GM21360 (cell line): ENCODE measurements around the gene TRAPPC10.

ENCODE experiments used
- ATAC-seq: cut with Tn5 transposase; IDR thresholded peaks from one replicate; pipeline ENCODE4 v1.9.1; 2021; ENCODE audit warnings: mild to moderate bottlenecking, moderate library complexity; ENCODE audit not compliant: unreplicated experiment

TRAPPC10 gene

DNA sequence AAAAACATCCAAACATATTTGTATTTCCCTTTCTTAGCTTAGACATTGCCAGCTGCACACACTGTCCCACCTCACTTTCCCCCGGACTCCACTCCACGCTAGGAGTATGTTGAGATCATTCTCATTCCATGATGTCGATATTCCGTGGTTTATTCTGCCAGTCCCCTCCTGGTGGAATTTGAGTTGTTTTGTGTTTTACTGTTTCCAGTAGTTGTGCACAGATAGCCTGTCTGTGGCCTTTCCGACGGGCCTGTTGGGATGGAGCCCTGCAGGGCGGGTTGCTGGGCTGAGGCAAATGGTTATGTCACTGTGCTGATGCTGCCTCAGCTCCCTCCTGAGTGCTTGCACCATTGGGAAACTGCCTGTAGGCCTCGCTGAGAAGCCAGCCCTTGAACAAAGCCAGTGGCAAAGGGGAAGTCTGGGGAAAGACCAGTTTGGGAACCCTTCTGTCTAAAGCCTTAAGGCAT lies 12.8 kb downstream of the TRAPPC10 start:
- no peak for ATAC-seq

DNA sequence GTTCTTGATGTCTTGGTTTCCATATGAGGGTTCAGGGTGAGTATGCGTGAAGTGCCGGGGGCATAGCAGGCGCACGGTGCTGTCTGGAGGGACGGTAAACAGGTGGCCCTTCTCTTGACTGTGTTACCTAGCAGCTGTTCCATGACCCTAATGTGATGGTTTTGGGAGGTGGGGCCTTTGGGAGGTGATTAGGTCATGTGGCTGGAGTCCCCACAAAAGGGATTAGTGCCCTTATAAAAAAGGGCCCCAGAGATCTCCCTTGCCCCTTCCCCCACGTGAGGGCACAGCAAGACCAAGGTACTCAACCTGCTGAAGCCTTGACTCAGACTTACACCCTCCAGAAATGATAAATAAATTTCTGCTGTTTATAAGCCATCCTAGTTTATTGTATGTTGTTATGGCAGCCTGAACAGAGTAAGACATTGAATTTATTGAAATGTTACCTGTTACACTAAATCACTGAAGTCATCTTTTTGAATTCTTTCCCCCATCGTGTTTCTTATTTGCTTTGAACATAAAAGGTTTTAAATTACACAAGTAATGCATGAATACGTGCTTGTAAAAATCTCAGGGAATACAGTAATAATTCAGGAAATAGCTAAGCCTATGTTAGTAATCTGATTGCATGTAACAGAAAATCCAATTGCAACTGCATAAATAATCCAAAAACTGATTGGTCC lies 15.6 kb downstream of the TRAPPC10 start:
- ATAC-seq = no peak

DNA sequence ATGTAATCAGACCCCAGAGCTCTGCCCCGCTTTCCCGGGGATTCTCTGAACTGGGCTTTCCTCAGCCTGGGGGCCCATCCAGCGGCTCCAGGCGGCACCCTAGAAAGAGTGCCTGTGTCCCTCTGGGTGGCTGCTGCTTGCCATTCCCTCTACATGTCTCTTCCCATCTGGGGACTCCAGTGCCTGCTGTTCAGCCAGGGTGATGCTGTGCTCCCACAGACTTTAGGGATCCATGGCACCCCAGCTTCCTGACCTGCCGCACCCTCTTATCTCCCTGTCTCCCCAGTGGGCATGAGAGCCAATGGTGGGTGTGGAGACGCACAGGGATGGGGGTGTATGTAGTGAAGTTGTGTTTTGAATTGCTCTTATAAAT lies 16.2 kb downstream of the TRAPPC10 start:
- no peak for ATAC-seq

DNA sequence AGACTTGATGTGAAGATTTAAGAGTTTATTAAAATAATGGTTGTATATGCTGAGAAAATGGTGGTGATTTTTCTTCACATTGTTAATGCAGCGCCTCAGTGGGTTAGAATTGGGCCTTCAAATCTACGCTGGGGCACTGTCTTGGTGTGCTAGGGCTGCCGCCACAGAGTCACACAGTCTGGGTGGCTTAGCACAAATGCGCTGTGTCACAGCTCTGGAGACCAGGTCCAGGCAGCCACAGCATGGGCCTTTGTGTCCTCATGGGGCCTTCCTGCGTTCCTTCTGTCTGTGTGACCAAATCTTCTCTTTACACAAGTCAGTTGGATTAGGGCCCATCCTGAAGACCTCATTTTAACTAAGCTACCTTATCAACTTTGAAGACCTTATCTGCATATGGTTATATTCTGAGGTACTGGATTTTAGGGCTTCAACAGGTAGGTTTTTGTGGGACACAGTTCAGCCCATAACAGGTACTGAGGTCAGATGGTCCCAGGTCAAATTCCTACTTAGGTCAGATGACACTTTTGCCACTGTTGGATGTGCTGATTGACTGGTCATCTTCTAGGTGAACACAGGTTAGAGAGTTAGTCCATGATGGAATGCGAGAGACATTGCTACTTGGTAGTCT lies 17.5 kb downstream of the TRAPPC10 start:
- no peak for ATAC-seq

DNA sequence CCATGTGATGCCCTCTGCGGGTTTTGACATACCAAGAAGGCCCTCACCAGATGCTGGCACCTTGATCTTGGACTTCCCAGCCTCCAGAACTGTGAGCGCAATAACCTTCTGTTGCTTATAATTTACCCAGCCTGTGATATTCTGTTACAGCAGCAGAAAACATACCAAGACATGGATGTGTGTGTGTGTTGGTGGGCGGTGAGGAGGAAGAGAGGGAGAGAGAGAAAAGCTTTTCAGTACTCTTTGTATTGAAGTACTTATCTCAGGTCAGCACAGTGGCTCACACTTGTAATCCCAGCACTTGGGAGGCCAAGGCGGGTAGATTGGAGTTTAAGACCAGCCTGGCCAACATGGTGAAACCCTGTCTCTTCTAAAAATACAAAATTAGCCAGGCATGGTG lies 23.1 kb downstream of the TRAPPC10 start:
- ATAC-seq = no peak

DNA sequence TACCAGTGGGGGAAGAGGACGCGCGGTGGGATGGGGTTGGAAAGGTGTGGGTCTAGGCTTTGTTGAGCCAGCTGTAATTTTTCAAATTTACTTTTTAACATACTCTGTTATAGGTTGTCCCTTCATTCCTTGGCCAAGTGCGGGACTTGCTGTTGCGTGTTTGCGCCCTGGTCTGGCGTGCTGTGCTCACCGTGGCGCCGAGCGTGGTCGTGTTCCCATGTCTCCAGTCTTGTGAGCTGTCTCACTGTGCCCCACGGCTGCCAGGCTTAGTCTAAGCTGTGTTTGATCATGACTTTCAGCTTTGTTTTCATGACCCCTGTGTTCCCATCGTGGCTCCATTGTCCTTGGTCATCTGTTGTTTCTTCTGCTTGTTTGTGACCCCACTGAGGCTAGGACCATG lies 26.0 kb downstream of the TRAPPC10 start:
- no peak for ATAC-seq

DNA sequence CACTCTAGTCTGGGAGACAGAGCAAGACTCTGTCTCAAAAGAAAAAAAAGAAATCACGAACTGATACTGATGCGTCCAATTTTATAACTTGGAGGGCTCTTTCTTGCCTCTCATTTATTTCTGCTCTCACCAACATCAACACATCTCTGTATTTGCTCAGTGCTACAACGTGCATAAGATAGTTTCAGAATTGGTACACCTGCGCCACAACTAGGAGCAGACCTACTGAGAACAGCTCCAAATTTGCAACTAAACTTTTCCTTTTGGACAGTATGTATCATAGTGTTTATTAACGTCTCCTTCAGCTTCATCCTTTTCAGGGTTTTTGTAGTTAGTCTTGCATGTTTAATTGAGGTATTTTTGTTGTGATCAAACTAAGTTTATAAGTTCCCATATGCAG lies 27.7 kb downstream of the TRAPPC10 start:
- ATAC-seq = no peak

DNA sequence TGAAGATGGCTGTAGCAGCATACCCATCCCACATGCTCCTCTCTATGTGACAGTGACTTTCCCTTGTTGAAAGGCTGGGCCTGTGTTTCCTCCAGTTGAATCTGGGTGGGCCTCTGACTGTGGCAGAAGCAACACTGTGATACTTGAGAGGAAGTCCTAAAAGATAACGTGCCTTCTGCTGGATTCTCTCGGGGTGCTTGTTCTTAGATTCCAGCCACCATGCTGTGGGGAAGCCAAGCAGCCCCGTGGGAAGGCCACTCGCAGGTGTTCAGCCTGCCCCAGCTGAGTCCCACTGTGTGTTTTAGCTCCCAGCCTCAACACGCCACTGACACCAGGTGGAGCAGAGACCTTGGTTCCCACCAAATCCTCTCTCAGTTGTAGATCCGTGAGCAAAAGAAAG lies 31.5 kb downstream of the TRAPPC10 start:
- no peak for ATAC-seq

DNA sequence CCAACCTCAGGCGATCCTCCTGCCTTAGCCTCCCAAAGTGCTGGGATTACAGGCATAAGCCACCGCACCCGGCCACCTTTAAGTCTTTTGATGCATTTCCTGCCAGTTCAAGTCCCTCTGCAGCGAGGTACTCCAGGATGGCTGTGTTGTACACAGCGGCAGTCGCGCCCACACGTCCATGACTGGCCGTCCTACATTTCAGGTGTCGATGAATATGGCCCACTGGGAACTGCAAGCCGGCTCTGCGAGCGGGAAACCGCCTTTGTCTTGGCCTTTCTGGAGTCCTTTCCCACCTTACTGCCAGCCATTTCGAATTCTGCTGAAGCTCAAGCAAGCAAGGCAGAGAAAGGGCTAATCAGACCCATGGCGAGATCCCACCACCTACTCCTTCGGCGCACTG lies 34.6 kb downstream of the TRAPPC10 start:
- ATAC-seq = no peak

DNA sequence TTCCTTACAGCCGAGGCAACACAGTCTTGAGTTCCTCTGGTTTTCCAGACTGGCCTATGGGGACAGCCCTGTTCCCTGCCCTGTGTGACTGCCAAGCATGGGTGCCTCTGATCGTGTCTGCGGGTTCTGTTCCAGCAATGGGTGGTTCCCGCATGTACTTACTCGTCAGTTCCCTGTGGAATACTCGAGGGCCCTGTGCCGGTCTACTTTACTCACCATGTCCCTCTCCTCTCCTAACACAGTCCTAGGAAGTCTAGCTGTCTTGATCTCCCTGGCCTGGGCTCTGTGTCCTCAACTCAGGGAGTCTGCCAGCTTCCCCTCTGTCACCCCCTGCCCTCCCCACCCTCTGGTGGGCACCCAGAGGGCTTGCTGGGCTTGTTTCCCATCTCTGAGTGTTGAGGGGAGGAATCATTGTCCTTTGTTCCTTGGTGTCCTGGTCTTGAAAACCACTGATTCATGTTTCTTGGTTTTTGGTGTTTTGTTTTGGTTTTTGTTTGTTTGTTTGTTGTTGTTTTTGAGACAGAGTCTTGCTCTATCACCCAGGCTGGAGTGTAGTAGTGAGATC lies 36.0 kb downstream of the TRAPPC10 start:
- no peak for ATAC-seq

DNA sequence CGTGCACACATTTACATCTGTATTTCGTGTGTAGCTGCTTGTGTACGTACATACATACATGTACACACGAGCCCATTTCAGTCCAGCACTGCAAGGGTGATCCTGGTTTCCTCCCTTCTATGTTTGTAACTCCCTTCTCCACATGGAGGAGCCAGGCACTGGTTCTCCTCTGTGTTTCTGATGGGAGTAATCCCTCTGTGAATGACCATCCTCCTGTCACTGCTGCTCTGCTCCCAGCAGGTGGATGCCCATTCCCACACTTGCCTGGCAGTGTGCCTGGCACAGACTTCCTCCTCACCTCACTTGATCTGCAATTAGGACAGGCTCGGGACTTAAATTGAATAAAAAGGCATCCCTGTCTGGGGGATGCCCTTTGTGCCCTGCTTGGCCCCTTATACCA lies 37.1 kb downstream of the TRAPPC10 start:
- ATAC-seq = no peak

DNA sequence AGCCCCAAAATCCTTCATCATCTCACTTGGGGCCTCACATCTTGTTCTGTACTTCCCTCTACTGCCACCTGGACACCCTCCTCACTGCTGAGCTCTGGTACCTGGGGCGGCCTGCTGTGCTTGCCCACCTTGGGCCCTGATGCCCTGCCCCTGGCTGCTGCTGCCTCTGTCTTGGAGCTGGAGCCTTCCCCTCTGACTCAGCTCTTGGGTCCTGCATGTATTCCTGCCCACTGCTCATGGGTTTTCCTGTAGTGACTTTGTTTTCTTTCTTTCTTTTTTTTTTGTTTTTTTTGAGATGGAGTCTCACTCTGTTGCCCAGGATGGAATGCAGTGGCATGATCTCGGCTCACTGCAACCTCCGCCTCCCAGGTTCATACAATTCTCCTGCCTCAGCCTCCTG lies 37.5 kb downstream of the TRAPPC10 start:
- no peak for ATAC-seq

DNA sequence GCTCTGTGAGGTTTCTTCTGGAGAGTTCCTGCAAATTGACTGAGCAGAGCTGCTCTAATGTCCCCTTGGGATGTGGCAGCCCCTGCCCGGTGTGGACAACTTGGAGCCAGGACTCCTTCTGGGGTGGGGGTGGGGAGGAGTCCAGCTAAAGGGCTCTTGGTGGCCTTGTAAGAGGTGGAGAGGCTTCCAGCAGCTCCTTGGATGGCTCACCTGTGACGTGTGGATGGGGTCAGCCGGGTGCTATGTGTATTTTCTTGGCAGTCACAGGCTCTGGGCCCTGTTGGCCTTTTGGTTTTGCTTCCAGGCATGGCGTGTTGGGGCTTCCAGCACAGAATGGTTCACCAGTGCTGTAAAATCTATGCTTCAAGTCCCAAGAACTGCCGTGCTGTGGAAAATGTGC lies 38.2 kb downstream of the TRAPPC10 start:
- no peak for ATAC-seq

DNA sequence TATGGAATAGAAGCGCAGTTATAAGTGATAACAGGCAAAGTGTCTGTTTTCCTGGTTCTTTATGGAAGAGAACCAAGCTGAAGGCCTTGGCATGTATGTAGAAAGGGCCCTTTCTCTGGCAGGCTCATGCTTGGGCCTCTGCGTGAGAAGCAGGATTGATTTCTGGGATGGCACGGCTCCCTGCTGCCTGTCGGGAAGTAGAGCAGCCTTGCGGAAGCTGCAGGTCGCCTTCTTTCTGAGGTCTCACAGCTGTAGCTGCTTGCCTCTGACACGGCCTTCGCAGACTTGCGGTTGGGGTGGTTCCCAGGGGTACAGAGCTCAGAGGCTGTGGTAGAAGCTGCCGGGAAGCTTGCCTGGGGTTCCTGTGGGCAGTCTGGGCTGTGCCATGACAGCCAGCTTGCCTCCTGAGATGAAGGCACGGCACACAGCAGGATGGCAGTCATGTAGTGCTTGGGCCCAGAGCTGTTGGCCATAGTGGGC lies 39.4 kb downstream of the TRAPPC10 start:
- ATAC-seq = no peak

DNA sequence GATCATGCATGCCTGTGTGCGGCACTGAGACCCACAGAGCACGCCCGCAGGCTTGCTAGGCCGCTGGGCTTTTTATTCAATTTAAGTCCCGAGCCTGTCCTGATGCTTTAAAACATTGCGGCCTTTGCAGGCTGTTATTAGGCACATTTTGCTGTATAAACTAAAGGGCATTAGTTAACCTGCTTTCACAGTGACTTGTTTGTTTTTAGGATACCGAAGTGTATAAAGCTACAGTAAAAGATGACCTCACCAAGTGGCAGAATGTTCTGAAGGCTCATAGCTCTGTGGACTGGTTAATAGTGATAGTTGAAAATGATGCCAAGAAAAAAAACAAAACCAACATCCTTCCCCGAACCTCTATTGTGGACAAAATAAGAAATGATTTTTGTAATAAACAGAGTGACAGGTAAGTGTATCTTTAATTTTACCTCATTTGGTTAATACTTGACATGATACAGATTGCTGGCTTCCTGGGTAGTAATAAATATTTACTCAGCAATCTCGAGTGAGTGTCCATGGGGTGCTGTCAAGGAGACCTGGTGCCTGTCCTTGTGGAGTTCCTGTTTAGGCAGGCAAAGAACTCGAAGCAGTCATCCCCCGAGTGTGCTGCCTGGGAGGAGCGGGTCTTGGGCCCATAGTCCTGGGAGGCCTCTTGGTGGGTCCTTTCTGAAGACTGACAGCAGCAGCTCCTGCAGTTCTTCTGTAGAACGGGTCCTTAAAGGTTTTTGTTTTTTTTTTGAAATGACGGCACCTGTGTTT lies 40.1 kb downstream of the TRAPPC10 start:
- ATAC-seq = no peak

DNA sequence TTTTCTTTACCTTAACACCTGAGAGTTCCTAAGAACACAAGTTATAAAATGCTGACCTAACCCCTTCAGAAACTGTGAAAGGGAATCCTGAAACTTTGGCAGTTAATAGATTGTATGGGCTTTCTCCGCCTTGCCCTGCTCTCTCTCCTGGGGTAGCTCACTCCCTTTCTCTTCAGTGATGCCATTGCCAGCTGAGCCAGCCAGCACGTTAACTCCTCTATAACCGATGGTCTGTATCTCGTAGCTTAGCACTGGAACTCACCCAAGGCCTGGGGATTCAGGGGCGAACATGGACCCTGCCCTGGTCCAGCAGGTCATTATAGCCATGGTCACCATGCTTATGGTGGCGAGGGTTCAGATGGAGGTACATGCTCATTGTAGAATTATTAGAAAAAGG lies 40.7 kb downstream of the TRAPPC10 start:
- no peak for ATAC-seq

DNA sequence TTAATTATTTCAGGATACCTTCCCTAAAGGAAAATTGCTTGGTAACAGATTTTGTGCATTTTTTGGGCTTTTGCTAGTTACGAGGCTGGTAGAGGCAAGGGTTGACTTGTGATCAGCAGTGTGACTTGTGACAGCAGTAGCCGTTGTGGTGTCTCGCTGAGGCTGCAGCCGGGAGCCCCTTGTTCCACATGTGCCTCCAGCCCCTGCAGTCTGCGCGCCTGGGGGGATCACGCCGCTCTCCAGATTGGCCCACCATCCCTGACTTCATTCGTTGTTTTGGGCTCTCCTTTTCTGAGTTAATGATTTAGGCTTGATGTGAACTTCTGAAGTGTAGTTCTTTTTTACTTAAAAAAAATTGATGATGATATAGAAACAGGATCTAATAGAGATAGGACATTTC lies 41.5 kb downstream of the TRAPPC10 start:
- no peak for ATAC-seq

DNA sequence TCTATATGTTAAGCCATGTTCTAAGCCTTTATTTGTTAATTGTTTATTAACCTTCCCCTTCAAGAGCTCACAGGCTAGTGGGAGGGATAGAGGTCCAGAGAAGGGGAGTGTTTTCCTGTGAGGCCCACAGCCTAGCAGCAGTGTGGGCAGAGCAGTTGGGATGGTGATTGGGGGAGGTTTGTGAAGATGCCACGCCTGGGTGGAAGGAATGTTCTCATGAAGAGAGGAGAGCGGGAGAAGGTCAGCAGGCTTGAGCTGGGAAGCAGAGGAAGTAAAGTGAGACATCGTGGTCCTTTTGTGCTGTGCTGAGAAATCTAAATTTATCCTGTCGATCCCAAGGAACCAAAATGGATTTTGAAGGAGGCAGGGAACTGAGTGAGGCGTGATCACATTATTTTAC lies 42.6 kb downstream of the TRAPPC10 start:
- ATAC-seq = no peak

DNA sequence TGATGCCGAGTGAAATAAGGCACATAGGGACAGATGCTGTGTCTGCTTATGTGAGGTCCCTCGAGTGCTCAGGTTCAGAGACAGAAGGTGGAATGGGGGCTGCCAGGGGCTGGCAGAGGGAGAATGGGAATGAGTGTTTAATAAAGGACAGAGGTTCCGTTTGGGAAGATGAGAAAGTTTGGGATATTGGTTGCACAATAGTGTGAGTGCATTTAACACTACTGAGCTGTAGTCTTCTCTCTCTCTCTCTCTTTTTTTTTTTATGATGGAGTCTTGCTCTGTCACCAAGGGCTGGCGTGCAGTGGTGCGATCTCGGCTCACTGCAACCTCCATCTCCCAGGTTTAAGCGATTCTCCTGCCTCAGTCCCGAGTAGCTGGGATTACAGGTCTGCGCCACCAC lies 44.9 kb downstream of the TRAPPC10 start:
- no peak for ATAC-seq

DNA sequence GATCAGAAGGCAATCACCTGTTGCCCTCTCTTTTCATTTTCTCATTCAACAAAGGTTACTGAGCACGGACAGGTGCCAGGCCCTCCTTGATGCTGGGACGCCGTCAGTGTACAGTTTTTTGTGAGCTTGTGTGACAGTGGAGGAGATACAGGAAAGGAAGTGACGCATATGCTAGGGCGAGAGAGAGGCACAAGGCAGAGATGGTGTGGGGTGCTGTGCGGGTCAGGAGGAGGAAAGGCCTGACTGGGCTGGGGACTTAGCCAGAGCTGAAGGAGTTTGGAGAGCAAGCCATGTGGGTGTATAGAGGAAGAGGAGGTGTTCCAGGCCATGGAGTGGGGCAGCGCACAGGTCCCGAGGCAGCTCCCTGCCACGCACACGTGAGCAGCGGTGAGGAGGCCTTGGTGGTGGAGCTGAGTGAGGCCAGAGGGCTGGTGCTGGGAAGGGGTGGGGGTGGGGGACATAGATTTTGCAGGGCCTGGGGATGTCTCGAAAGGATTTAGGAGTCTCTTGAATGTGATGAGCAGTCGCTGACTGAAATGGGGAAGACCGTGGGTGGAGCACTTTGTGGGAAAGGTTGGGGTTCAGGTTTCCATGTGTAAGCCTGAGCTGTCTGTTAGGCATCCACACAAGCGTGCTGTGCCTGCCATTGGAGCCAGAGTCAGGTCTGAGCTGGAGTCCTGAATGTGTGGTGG lies 46.0 kb downstream of the TRAPPC10 start:
- ATAC-seq = no peak

DNA sequence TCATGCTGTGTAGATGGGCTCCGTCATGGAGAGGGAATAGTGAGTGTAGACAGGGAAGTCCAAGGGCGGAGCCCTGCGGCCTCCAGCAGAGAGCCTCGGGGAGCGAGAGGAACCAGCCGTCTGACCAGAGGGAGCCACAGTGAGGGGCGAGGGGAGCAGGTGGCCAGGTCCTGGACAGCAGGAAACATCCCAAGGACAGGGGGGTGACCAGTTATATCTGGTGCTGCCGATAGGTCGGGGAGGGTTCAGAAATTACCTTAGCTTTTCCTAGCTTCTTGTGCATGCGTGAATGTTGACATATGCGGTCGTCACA lies 46.5 kb downstream of the TRAPPC10 start:
- no peak for ATAC-seq
